GM19452 (cell line): ENCODE data around the gene RRAGB.
A peak's percentile ranks its signal among the peaks of the same experiment; 100 is the strongest.
"Not testable (repeated sequence)": the region's sequence is repeated elsewhere in the genome, so short reads cannot be mapped to it uniquely, and the experiment has no call there.

Experiments
- ATAC-seq: cut with Tn5 transposase; IDR thresholded peaks from one replicate; pipeline ENCODE4 v1.9.1; 2021; ENCODE audit not compliant: unreplicated experiment

The RRAGB gene

DNA sequence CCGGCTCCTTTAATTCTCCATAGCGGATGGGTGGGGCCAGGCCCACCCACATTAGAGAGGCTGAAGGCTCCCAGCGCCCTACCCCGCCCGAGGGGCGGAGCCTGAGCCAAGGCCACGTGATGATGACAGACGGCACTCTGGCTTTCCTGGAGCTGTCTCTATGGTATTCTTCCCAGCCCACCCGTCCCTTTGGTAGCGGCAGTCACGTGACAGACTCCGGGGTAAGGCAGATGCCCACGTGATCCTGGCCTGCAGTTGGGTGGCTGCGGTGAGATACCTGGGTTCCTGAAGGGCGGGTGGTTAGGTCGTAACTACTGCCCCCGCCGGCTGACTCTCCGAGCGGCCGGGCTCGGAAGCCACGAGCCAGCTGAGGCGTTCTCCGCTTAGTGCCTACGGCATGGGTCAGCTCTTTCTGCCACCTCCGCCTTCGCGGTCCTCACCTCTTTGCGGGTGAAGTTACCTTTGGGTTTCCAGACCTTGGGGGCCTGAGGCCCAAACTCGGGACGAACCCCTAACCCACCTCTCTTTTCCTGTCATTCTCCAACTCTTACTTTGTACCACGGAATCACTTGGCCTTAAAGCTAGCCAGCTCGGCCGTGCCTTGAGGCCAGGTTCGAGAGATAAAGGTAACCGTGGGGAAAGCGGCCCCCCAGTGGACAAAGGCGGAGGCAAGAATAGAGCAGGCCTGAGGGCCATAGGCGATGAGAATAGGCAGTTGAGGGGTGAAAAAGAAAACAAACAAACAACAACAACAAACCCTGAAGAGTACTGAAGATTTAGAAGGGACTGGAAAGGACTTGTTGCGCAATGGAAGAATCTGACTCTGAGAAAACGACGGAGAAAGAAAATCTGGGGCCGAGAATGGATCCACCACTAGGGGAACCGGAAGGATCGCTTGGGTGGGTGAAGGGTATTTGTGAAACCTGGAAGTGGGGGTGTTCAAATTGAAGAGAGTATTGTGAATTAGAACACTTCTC, at the start of gene RRAGB:
RRAGB (plus strand) TSS at position 229 of the 977 bp plus-strand sequence; CDS start at position 808, 579 bp downstream.
- ATAC-seq = peak; percentile 98

DNA sequence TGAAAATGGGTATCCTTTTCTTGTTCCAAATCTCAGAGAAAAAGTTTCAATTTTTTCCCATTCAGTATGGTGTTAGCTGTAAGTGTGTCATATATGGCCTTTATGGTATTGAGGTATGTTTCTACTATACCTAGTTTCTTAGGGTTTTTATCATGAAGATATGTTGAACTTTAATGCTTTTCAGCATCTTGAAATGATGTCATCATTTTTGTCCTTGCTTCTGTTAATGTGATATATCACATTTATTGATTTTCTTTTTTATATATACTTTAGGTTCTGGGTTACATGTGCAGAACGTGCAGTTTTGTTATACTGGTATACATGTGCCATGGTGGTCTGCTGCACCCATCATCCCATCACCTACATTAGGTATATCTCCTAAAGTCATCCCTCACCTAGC, 49.5 kb upstream of the RRAGB start:
- ATAC-seq = no peak

GRCh38 chrX:55688579-55688978, 29.0 kb upstream of the RRAGB start:
- not testable (repeated sequence) for ATAC-seq

DNA sequence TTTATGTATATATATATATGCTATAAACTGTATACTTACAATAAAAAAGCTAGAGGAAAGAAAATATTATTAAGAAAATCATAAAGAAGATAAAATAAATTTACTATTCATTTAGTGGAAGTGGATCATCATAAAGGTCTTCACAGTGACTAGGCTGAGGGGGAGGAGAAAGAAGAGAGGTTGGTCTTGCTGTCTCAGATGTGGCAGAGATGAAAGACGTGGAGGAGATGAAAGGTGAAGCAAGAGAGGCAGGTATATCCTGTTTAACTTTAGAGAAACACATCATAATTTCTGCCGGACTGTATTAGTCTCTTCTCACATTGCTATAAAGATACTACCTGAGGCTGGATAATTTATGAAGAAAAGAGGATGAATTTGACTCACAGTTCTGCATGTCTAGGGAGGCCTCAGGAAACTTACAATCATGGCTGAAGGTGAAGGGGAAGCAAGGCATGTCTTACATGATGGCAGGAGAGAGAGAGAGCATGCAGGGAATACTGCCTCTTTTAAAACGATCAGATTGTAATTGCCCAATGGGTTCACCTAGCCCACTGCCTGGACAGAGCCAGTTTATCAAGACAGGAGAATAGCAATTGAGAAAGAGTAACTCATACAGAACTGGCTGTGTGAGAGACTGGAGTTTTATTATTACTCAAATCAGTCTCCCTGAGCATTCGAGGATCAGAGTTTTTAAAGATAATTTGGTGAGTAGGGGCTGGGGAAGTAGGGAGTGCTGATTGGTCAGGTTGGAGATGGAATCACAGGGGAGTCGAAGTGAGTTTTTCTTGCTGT, 22.1 kb upstream of the RRAGB start:
- ATAC-seq = no peak

- ATAC-seq = no peak
Observed at GRCh38 chrX:55697381-55697780, 20.2 kb upstream of the RRAGB start.

GRCh38 chrX:55702671-55703070, 14.9 kb upstream of the RRAGB start:
- ATAC-seq = no peak

DNA sequence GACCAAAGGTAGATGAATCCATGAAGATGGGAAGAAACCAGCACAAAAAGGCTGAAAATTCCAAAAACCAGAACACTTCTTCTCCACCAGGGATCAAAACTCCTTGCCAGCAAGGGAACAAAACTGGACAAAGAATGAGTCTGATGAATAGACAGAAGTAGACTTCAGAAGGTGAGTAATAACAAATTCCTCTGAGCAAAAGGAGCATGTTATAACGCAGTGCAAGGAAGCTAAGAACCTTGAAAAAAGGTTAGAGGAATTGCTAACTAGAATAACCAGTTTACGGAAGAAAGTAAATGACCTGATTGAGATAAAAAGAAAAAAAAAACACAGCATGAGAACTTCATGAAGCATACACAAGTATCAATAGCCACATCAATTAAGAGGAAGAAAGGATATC, 14.1 kb upstream of the RRAGB start:
- ATAC-seq = not testable (repeated sequence)

DNA sequence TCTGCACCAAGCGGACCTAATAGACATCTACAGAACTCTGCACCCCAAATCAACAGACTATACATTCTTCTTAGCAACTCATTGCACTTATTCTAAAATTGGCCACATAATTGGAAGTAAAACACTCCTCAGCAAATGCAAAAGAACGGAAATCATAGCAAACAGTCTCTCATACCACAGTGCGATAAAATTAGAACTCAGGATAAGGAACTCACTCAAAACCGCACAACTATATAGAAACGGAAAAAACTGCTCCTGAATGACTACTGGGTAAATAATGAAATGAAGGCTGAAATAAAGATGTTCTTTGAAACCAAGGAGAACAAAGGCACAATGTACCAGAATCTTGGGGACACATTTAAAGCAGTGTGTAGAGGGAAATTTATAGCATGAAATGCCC, 12.5 kb upstream of the RRAGB start:
- ATAC-seq = not testable (repeated sequence)

GRCh38 chrX:55709735-55710134, 7.8 kb upstream of the RRAGB start:
- no peak for ATAC-seq

GRCh38 chrX:55710701-55711100, 6.8 kb upstream of the RRAGB start:
- ATAC-seq = no peak

GRCh38 chrX:55713631-55714030, 3.9 kb upstream of the RRAGB start:
- no peak for ATAC-seq

- ATAC-seq = no peak
Observed at GRCh38 chrX:55714161-55714560, 3.4 kb upstream of the RRAGB start.

- no peak for ATAC-seq
Observed at GRCh38 chrX:55715847-55716246, 1.7 kb upstream of the RRAGB start.

DNA sequence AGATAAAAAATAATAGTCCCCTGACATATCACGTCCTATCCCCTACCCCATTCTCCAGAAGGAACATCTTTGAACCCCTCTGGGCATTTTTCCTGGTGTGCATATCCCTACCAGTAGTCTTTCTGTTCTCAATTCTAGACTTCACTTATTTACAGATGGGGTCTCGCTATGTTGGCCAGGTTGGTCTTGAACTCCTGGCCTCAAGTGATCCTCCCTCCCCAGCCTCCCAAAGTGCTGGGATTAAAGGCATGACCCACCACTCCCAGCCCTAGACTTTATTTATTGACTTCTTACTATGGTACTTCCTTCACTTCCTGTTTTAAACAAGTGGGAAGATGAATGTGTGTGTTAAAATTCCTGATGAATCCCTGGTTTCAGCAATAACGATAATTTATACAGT, 612 bp upstream of the RRAGB start:
- no peak for ATAC-seq

- ATAC-seq = no peak
Observed at GRCh38 chrX:55731826-55732225, 14.3 kb downstream of the RRAGB start.

GRCh38 chrX:55738969-55739368, 21.4 kb downstream of the RRAGB start:
- ATAC-seq = no peak

DNA sequence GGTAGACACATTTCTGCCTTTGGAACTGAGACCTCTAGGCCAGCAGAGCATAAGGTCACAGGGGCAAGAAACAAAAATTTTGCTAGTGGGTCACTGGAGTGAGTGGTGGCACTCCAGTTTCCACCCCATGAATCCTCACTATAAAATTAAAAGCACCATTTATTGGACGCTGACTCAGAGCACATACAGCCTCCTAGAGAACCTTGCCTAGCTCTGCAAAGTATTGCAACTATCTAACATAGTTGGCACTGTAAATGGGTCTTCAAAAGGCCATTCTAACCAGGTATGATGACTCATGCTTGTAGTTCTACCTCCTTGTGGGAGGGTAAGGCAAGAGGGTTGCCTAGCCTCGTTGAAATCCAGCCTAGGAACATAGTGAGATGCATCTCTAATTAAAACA, 25.1 kb downstream of the RRAGB start:
- no peak for ATAC-seq

GRCh38 chrX:55748463-55748862, 30.9 kb downstream of the RRAGB start:
- ATAC-seq = not testable (repeated sequence)

DNA sequence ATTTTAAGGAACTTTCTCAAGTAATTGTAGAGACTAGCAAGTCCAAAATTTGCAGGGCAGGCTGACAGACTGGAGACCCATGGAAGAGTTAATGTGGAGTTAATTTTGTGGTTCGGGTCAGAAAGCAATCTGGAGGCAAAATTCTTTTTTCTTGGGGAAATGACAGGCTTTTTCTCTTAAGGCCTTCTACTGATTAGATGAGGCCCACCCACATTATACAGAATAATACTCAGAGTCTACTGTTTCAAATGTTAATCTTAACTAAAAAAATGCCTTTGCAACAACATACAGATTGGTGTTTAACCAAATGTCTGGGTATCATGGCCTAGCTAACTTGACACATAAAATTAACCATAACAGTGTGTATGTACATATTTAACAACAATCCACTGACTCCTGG, 32.7 kb downstream of the RRAGB start:
- ATAC-seq = no peak

DNA sequence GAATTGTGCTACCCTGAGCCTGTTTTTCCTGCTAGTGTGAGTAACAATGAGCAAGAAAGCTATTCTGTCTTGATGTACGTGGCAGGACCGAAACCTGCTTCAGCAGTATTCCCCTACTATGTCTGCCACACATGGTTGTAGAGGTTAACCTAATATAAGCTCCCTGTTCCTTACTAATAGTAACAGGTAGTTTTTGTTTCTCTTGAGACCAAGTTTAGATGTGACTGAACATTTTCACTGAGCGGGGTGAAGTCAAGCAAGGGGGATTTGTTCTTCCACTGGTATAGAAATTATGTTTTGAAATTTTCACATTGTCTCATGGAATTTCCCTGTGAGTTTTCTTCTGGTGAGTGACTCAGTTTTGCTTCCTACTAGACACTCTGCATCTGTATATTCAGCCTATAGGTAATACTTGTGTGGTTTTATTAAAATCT, 37.3 kb downstream of the RRAGB start:
- peak; percentile 92 for ATAC-seq

DNA sequence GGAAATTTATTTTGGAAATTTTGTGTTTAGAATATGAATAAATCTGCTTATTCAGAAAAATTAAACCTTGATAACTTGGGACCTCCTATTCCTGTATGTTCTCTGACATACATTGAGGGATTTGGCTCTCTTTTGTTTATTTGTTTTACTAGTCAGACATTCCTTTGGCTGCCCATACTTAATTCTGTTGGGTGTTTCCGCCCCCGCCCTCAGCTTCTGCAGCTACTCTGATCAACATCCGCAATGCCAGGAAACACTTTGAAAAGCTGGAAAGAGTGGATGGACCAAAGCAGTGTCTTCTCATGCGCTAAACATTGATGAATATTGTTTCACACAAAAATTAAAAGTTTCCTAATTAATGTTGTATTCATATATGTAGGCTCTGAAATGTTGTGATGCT, 40.5 kb downstream of the RRAGB start:
- ATAC-seq = no peak

DNA sequence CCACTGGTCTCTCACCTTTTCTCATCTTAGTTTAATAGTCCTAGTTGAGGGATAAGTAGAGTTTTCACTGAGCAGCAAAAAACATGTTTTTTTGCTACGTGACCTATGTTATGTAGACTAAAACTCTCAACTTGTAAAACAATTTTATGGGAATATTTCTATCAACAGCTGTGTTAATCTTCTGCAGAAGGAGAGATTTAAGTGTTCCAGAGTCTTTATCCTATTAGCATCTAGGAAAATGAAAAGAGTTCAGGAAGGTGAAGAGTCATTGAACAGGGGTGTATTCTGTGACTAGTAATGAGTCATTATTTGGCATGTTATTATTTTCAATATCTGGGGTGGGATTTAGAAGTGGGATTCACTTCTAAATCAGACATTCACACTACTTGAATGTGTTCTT, 41.9 kb downstream of the RRAGB start:
- ATAC-seq = no peak
